ENCODE measurements around the gene DAB2IP.

DAB2IP gene

DNA sequence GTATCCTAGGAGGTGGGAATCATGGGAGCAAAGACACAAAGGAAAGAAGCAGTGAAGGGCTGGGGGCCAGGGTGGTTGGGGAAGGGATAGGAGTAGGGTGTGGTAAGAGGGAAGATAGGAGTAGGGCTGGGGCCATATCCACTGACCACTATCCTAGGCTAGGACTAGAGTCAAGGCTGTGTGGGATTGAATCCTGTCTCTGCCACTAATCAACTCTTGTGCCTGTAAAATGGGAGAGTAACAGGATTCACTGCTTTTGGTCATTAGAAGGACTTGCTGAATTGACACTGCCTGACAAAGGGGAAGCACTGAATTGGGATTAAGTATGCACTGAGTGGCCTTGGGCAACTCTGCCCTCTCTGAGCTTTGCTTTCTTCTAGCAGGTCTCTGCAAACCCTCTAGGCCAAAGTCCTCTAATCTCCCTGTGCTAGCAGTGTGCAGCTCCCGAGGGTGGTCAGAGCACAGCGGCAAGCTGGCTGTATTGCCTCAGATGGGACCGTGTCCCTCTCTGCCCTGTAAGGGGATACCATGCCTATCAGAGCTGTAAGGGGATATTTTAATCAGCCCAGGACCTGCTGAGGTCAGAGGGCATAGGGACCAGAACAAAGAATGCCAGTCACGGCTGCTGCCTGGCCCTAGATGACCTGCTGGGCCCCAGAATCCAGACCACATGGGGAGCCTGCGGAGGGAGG, 12.4 kb upstream of the DAB2IP start:
- TF ChIP-seq, protein P1, sequence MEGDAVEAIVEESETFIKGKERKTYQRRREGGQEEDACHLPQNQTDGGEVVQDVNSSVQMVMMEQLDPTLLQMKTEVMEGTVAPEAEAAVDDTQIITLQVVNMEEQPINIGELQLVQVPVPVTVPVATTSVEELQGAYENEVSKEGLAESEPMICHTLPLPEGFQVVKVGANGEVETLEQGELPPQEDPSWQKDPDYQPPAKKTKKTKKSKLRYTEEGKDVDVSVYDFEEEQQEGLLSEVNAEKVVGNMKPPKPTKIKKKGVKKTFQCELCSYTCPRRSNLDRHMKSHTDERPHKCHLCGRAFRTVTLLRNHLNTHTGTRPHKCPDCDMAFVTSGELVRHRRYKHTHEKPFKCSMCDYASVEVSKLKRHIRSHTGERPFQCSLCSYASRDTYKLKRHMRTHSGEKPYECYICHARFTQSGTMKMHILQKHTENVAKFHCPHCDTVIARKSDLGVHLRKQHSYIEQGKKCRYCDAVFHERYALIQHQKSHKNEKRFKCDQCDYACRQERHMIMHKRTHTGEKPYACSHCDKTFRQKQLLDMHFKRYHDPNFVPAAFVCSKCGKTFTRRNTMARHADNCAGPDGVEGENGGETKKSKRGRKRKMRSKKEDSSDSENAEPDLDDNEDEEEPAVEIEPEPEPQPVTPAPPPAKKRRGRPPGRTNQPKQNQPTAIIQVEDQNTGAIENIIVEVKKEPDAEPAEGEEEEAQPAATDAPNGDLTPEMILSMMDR (IDR thresholded peaks at IDR 0.05; ENCODE audit: insufficient read depth, low read depth, low read length, missing control alignments): no peak

DNA sequence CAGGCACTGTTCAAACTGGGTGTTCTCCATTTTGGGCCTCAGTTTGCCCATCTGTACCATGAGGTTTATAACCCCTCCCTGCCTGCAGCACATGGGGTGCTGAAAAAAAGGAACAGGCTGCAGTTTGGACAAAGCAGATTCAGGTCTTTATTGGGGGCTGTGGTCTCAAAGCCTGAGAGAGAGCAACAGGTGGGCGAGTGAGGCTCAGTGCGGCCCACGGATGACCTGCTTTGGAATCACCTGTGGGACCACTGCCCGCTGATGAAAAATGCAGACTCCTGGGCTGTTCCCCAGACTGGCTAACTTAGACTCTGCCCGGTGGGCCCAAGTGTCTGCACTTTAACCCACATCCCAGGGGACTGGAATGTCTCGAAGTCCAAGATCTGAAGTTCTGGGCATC, 11.8 kb upstream of the DAB2IP start:
- TF ChIP-seq, protein P1 (IDR thresholded peaks at IDR 0.05; ENCODE audit: insufficient read depth, low read depth, low read length, missing control alignments): no peak

More for the DNA sequence above, 12.4 kb upstream of the DAB2IP start:
- no peak overlapping the region for H3K4me3 ChIP-seq (ENCODE audit: low read length)
- no peak for DNase-seq (ENCODE audit: low read depth)

DNA sequence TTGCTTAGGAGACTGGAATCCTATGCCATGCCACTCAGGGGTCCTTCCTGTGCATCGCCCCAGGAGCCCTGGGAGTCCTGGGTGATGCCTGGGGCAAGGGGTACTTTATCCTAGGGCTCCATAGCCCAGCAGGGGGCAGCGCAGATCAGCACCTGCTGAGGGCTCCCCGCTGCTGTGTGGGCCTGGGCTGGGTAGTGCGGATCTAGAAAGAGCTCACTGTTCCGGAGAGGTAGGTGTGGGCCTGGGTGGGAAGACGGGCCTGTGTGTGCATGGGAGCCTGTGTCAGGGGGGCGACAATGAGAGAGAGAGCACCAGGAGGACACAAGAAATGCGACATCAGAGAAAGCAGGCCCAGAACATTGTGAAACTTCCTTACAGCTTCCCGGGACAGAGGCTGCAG, 11.4 kb upstream of the DAB2IP start:
- no peak overlapping the region for H3K4me3 ChIP-seq (ENCODE audit: low read length)
- DNase-seq (ENCODE audit: low read depth): no peak
- TF ChIP-seq, protein P1 (IDR thresholded peaks at IDR 0.05; ENCODE audit: insufficient read depth, low read depth, low read length, missing control alignments): peak; percentile 35

More for the DNA sequence above, 11.8 kb upstream of the DAB2IP start:
- no peak overlapping the region for H3K4me3 ChIP-seq (ENCODE audit: low read length)
- DNase-seq (ENCODE audit: low read depth): no peak

DNA sequence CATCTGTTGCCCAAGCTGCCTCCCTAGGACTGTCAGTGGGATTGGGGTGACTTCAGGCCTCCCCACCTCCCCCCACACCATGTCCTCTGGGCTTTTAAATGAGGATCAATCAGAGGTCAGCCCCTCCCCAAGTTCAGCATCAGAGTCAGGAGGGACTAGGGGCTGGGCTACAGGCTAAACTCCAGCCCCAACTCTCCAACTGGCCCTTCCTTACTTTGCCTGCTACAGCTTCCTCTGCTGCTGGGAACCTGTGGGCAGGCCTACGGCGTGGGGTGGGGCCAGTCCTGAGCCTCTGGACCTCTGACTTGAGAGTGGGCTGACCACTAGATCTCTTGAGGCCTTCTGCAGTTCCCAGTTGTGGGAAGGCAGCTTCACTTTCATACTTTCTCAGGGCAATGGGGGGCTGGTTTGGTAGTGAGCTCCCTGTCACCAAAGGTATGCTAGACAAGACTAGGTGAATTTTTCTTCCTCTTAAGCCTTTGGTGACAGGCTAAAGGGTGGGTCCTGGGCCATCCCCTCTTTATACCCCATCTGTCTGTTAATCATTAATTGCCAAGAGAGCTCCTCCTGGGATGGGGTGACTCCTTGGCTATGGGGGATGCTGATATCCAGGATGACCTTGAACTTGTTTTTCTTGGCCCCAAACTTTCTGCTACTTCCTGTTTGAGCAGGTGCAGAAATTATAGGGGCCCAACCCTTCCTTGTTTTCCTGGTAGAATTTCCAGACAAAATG, 10.8 kb upstream of the DAB2IP start:
- no peak for DNase-seq (ENCODE audit: low read depth)
- H3K4me3 ChIP-seq (ENCODE audit: low read length): no peak overlapping the region
- TF ChIP-seq, protein P1 (IDR thresholded peaks at IDR 0.05; ENCODE audit: insufficient read depth, low read depth, low read length, missing control alignments): no peak

DNA sequence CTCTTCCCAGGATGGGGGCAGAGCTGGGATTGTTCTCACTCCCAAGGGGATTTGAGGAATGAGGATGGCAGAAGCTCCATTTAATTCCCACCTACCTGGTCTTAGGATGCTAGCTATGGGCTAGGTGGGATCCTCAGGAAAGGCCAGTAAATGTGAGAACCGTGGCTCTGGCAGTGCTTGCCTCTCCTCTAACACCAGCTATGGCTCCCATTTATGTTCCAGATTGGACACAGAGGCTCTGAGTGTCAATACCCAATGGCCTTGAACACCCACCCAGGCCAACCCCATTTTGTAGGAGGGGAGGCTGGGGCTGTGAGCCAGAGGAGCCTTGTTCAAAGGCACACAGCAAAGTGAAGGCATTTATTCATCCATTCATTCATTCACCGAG, 10.2 kb upstream of the DAB2IP start:
- no peak overlapping the region for H3K4me3 ChIP-seq (ENCODE audit: low read length)
- TF ChIP-seq, protein P1 (IDR thresholded peaks at IDR 0.05; ENCODE audit: insufficient read depth, low read depth, low read length, missing control alignments): no peak
- no peak for DNase-seq (ENCODE audit: low read depth)

DNA sequence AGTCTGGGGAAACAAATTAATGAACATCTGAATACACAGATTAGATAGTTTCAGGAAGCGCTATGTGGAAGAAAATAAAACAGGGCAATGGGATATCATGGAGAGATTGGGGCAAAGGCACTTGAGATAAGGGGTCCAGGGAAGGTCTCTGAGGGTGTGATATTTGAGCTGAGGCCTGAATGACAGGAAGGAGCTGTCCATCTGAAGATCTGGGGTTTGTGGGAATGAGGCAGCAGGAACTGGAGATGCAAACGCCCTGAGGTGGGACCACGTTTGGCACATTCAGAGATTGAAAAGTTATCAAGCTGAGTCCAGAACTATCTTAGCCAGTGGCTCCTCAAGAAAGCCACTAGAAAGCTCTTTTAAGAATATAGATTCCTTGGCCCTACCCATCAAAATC, 8.7 kb upstream of the DAB2IP start:
- no peak overlapping the region for H3K4me3 ChIP-seq (ENCODE audit: low read length)
- no peak for DNase-seq (ENCODE audit: low read depth)
- TF ChIP-seq, protein P1 (IDR thresholded peaks at IDR 0.05; ENCODE audit: insufficient read depth, low read depth, low read length, missing control alignments): no peak
